Neural cell (in vitro differentiated cells): ENCODE results near the gene F13A1. TPM values are rescaled to one million over a fixed set of nuclear protein-coding genes. Genes with fewer than 3 reads are reported as not detected.

Source experiments
- H2AFZ ChIP-seq: fragments of 200-600, 300-800 bp; sonication (generic), shearing (Covaris generic); 2 replicates; pipeline ENCODE4 v1.6.0; 2014; ENCODE audit warnings: low read depth, mild to moderate bottlenecking, antibody characterized with exemption, low read length, moderate library complexity
- H3F3A ChIP-seq: fragments of 200-600 bp; shearing (Covaris generic); 2 replicates; pipeline ENCODE4 v1.6.1; 2016; ENCODE audit warnings: mild to moderate bottlenecking, moderate library complexity, mixed read lengths, antibody characterized with exemption, low read length; ENCODE audit not compliant: insufficient read depth, poor library complexity, severe bottlenecking
- H3K27ac ChIP-seq: fragments of 200-600, 300-800 bp; sonication (generic), shearing (Covaris generic); 2 replicates; pipeline ENCODE4 v1.5.1; 2014; ENCODE audit warnings: mild to moderate bottlenecking, low read length, moderate library complexity
- H3K27me3 ChIP-seq: fragments of 300-800, 200-600 bp; sonication (generic), shearing (Covaris generic); 2 replicates; pipeline ENCODE4 v1.6.0; 2014; ENCODE audit warnings: mild to moderate bottlenecking, low read depth, low read length, moderate library complexity; ENCODE audit not compliant: insufficient read depth
- H3K36me3 ChIP-seq: fragments of 300-800, 200-600 bp; sonication (generic), shearing (Covaris generic); 2 replicates; pipeline ENCODE4 v1.5.1; 2014; ENCODE audit warnings: mild to moderate bottlenecking, antibody characterized with exemption, low read length, moderate library complexity; ENCODE audit not compliant: insufficient read depth
- H3K4me2 ChIP-seq: fragments of 300-800, 200-600 bp; sonication (generic), shearing (Covaris generic); 2 replicates; pipeline ENCODE4 v1.6.0; 2014; ENCODE audit warnings: mild to moderate bottlenecking, low read length
- H3K4me3 ChIP-seq: fragments of 300-800, 200-600 bp; sonication (generic), shearing (Covaris generic); 2 replicates; pipeline ENCODE4 v1.5.1; 2014; ENCODE audit warnings: mild to moderate bottlenecking, low read length, moderate library complexity
- H3K79me2 ChIP-seq: fragments of 200-600 bp; shearing (Covaris generic); replicated peaks from 2 replicates; pipeline ENCODE4 v1.6.0; 2014; ENCODE audit warnings: mild to moderate bottlenecking, low read length, moderate library complexity; ENCODE audit not compliant: insufficient read depth
- H3K9ac ChIP-seq: fragments of 300-800, 200-600 bp; sonication (generic), shearing (Covaris generic); 2 replicates; pipeline ENCODE4 v1.6.1; 2016; ENCODE audit warnings: mild to moderate bottlenecking, low read length, mixed read lengths
- H3K9me2 ChIP-seq: fragments of 200-600 bp; shearing (Covaris generic); 2 replicates; pipeline ENCODE4 v1.6.1; 2016; ENCODE audit warnings: mild to moderate bottlenecking, low read length, mixed read lengths; ENCODE audit not compliant: insufficient read depth
- H3K9me3 ChIP-seq: fragments of 200-600, 300-800 bp; sonication (generic), shearing (Covaris generic); 2 replicates; pipeline ENCODE4 v1.6.1; 2016; ENCODE audit warnings: mild to moderate bottlenecking, mixed run types, low read length, moderate library complexity, mixed read lengths
- H4K20me1 ChIP-seq: fragments of 200-600 bp; shearing (Covaris generic); 2 replicates; pipeline ENCODE4 v1.6.1; 2016; ENCODE audit warnings: mild to moderate bottlenecking, mixed run types; ENCODE audit not compliant: insufficient read depth
- EP300 ChIP-seq: fragments of 450-650 bp; conservative IDR thresholded peaks from 2 replicates; pipeline ENCODE4 v1.6.1; 2014; ENCODE audit warnings: antibody characterized with exemption, mild to moderate bottlenecking, moderate library complexity; ENCODE audit not compliant: poor library complexity, severe bottlenecking
- EZH2 ChIP-seq: fragments of 200-600, 300-800 bp; shearing (Covaris generic), sonication (generic); IDR thresholded peaks from 2 replicates; pipeline ENCODE4 v1.6.1; 2014; ENCODE audit warnings: antibody characterized with exemption, low read length, borderline replicate concordance, mild to moderate bottlenecking; ENCODE audit not compliant: insufficient read depth, poor library complexity, severe bottlenecking
- MXI1 ChIP-seq: fragments of 450-650 bp; conservative IDR thresholded peaks from 2 replicates; pipeline ENCODE4 v1.6.1; 2014; ENCODE audit warnings: antibody characterized with exemption, mild to moderate bottlenecking; ENCODE audit not compliant: poor library complexity, severe bottlenecking
- POLR2AphosphoS5 ChIP-seq: IDR thresholded peaks from 2 replicates; pipeline ENCODE4 v1.6.1; 2012
- RAD21 ChIP-seq: fragments of 450-650 bp; conservative IDR thresholded peaks from 2 replicates; pipeline ENCODE4 v1.6.1; 2014; ENCODE audit warnings: antibody characterized with exemption, mild to moderate bottlenecking, moderate library complexity
- SMC3 ChIP-seq: fragments of 450-650 bp; conservative IDR thresholded peaks from 2 replicates; pipeline ENCODE4 v1.6.1; 2014; ENCODE audit warnings: antibody characterized with exemption, mild to moderate bottlenecking, moderate library complexity; ENCODE audit not compliant: poor library complexity
- TAF1 ChIP-seq: IDR thresholded peaks from 2 replicates; pipeline ENCODE4 v1.6.1; 2012; ENCODE audit warnings: low read depth
- polyA plus RNA-seq: library from polyadenylated mRNA; depleted of rRNA; stranded (reverse); fragments of >200 nt; gene quantifications from 2 replicates; pipeline ENCODE4 v1.2.3, GENCODE V29; 2014
- TF ChIP-seq, protein P1 (sequence below): IDR thresholded peaks from 2 replicates; pipeline ENCODE4 v1.6.1; 2012; ENCODE audit warnings: borderline replicate concordance
- TF ChIP-seq, protein P2 (sequence below): fragments of 450-650 bp; IDR thresholded peaks from 2 replicates; pipeline ENCODE4 v1.5.1; 2014; ENCODE audit warnings: antibody characterized with exemption, mild to moderate bottlenecking, moderate library complexity; ENCODE audit not compliant: poor library complexity, severe bottlenecking

F13A1 gene
- polyA plus RNA-seq, 1 donor from 2014 or later: not detected

DNA sequence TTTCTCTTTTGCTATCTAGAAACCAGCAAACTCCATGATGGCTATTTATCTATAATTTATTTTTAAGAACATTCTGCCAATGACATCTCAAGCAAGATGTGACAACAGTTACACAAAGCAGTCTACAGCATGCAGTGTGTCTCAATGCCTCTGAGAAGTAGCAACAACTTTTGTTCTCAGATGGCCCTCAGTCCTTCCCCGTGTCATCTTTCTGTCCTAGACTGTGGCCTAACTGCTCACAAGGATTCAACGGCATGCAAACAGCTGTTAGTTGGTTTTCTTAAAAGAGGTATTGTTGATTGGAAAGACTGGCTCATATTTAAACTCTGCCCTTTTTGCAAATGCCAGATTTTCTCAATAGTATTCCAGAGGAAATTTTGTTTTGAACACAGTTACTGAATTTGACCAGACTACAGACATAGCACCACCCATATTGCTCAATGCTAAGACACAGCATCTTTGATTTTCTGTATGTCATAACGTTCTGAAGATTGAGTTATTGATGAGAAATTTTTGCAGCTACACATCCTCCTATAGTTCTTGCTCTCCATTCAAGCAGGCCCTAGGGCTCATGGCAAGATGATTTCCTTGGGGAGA is 26.1 kb upstream of the F13A1 start:
- H3K27me3 ChIP-seq: no peaks in the 10 kb centered on the region
- H3K4me3 ChIP-seq: no peak overlapping the region
- no peak for TF ChIP-seq SMC3
- no peak for TF ChIP-seq POLR2AphosphoS5
- TF ChIP-seq EZH2: no peak
- TF ChIP-seq RAD21: no peak
- TF ChIP-seq MXI1: no peak
- no peak for TF ChIP-seq EP300
- TF ChIP-seq, protein P1, sequence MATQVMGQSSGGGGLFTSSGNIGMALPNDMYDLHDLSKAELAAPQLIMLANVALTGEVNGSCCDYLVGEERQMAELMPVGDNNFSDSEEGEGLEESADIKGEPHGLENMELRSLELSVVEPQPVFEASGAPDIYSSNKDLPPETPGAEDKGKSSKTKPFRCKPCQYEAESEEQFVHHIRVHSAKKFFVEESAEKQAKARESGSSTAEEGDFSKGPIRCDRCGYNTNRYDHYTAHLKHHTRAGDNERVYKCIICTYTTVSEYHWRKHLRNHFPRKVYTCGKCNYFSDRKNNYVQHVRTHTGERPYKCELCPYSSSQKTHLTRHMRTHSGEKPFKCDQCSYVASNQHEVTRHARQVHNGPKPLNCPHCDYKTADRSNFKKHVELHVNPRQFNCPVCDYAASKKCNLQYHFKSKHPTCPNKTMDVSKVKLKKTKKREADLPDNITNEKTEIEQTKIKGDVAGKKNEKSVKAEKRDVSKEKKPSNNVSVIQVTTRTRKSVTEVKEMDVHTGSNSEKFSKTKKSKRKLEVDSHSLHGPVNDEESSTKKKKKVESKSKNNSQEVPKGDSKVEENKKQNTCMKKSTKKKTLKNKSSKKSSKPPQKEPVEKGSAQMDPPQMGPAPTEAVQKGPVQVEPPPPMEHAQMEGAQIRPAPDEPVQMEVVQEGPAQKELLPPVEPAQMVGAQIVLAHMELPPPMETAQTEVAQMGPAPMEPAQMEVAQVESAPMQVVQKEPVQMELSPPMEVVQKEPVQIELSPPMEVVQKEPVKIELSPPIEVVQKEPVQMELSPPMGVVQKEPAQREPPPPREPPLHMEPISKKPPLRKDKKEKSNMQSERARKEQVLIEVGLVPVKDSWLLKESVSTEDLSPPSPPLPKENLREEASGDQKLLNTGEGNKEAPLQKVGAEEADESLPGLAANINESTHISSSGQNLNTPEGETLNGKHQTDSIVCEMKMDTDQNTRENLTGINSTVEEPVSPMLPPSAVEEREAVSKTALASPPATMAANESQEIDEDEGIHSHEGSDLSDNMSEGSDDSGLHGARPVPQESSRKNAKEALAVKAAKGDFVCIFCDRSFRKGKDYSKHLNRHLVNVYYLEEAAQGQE: no peak
- TF ChIP-seq TAF1: no peak
- TF ChIP-seq, protein P2, sequence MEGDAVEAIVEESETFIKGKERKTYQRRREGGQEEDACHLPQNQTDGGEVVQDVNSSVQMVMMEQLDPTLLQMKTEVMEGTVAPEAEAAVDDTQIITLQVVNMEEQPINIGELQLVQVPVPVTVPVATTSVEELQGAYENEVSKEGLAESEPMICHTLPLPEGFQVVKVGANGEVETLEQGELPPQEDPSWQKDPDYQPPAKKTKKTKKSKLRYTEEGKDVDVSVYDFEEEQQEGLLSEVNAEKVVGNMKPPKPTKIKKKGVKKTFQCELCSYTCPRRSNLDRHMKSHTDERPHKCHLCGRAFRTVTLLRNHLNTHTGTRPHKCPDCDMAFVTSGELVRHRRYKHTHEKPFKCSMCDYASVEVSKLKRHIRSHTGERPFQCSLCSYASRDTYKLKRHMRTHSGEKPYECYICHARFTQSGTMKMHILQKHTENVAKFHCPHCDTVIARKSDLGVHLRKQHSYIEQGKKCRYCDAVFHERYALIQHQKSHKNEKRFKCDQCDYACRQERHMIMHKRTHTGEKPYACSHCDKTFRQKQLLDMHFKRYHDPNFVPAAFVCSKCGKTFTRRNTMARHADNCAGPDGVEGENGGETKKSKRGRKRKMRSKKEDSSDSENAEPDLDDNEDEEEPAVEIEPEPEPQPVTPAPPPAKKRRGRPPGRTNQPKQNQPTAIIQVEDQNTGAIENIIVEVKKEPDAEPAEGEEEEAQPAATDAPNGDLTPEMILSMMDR: no peak
- no peaks in the 10 kb centered on the region for H3K79me2 ChIP-seq
- no peaks in the 10 kb centered on the region for H4K20me1 ChIP-seq
- no peaks in the 10 kb centered on the region for H3K9me3 ChIP-seq
- H3K9me2 ChIP-seq: no peaks in the 10 kb centered on the region
- H3K4me2 ChIP-seq: no peak overlapping the region
- no peaks in the 10 kb centered on the region for H3K36me3 ChIP-seq
- no peak overlapping the region for H2AFZ ChIP-seq
- H3F3A ChIP-seq: no peaks in the 10 kb centered on the region
- no peak overlapping the region for H3K27ac ChIP-seq
- H3K9ac ChIP-seq: no peak overlapping the region

DNA sequence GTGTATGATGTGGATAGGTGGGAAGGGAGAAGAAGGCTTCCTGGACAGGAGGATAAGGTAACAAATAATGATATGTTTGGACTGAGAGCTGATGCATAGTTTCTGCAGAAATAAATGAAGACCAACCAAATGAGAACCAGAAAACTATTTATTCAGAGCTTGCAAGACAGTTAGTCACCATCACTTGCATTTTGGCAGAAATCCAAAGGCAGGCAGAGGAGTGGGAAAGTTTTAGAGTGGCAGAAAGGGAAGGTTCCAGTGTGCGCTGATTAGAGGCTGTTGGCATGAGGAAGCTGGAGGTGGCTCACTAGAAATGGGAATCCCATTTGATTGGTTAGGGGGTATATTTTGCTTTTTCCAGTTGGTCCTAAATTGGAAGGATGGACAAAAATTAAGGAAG is 13.0 kb upstream of the F13A1 start:
- Histone ChIP-seq H3K27ac (no peak overlapping the region), H3K36me3 (no peaks in the 10 kb centered on the region), H3K9ac (no peak overlapping the region), H3K9me3 (no peaks in the 10 kb centered on the region), H3K4me2 (no peak overlapping the region), H3K9me2 (no peaks in the 10 kb centered on the region), H3F3A (no peaks in the 10 kb centered on the region), H3K79me2 (no peaks in the 10 kb centered on the region), H3K27me3 (no peaks in the 10 kb centered on the region), H4K20me1 (no peaks in the 10 kb centered on the region), H3K4me3 (no peak overlapping the region), H2AFZ (no peak overlapping the region)
- no peak for TF ChIP-seq EZH2
- no peak for TF ChIP-seq RAD21
- no peak for TF ChIP-seq POLR2AphosphoS5
